Adrenal gland (tissue), 19 donors: ENCODE data around the gene PXMP2. TPM values are rescaled to one million over a fixed set of nuclear protein-coding genes. Genes with fewer than 3 reads are reported as not detected.

ENCODE experiments used
- DNase-seq, 7 donors: peaks; one replicate each; pipeline ENCODE4 v3.0.0-alpha.2; 2019 to 2020
- H3K27ac ChIP-seq, 5 donors: fragments of 200-600 bp; sonication (generic) in 4 of 5; 1 replicate in 3 of 5; 2 replicates in 2 of 5; pipeline versions ENCODE4 v1.5.1 to v1.8.0; 2016 to 2020; ENCODE audit warnings: mild to moderate bottlenecking in 1 of 5
- H3K27me3 ChIP-seq: fragments of 200-600 bp; 2 replicates; pipeline ENCODE4 v1.8.0; 2021
- H3K36me3 ChIP-seq, 2 donors: fragments of 200-600 bp; replicated peaks in 1 of 2; 1 replicate in 1 of 2; 2 replicates in 1 of 2; pipeline versions ENCODE4 v1.5.1 to v1.8.0; 2018 to 2022
- H3K4me1 ChIP-seq, 2 donors: fragments of 200-600 bp; replicated peaks in 1 of 2; 1 replicate in 1 of 2; 2 replicates in 1 of 2; pipeline versions ENCODE4 v1.5.1 to v1.8.0; 2018 to 2021
- H3K4me3 ChIP-seq, 4 donors: fragments of 200-600 bp; sonication (generic) in 3 of 4; one replicate each; pipeline ENCODE4 v1.5.1; 2016 to 2018
- H3K9me3 ChIP-seq, 3 donors: fragments of 200-600 bp; sonication (generic) in 1 of 3; replicated peaks in 1 of 3; 1 replicate in 2 of 3; 2 replicates in 1 of 3; pipeline versions ENCODE4 v1.5.1 to v1.8.0; 2016 to 2021
- CTCF ChIP-seq, 6 experiments: fragments of 450-650 bp in 4 of 6; fragments of 200-600 bp in 2 of 6; sonication (generic) in 1 of 6; IDR thresholded peaks; 1 replicate in 5 of 6; 2 replicates in 1 of 6; pipeline versions ENCODE4 v1.5.1 to v1.8.0; 2016 to 2021; ENCODE audit warnings: antibody characterized with exemption in 6 of 6, mild to moderate bottlenecking in 2 of 6, moderate library complexity in 1 of 6
- POLR2A ChIP-seq, 2 donors: fragments of 450-650 bp; IDR thresholded peaks; one replicate each; pipeline ENCODE4 v1.6.1; 2017; ENCODE audit warnings: antibody characterized with exemption in 2 of 2, mild to moderate bottlenecking in 2 of 2, moderate library complexity in 1 of 2
- WGBS, 4 donors: extraction: QIAGEN DNeasy Blood & Tissue Kit in 2 of 4; methylation state at CpG; one replicate each; pipeline versions ENCODE4 v1.1.5 to v1.1.7; 2013 to 2017; 5-methylcytosine and 5-hydroxymethylcytosine counted together
- intact Hi-C, 2 donors: fragments of 100-400 bp; cut with DNase I; formaldehyde crosslinking; loops; one replicate each; pipeline versions ENCODE4 v1.14.1 to v1.15.0; 2022 to 2023
- long read RNA-seq, 10 donors: library from polyadenylated mRNA in 3 of 10; unstranded in 2 of 10; stranded (forward) in 1 of 10; transcript quantifications; one replicate each; pipeline ENCODE4 v2.0.0 and lab custom pipeline, GENCODE V29; 2021 to 2026
- polyA plus RNA-seq, 3 donors: library from polyadenylated mRNA; stranded (reverse); fragments of 200-250 nt in 2 of 3; fragments of 350-450 nt in 1 of 3; fragmentation: Illumina TruSeq in 1 of 3; extraction: RNeasy Lipid Tissue Mini Kit (QIAGEN cat#74804) in 1 of 3; gene quantifications; one replicate each; pipeline ENCODE4 v1.2.3, GENCODE V29; 2013 to 2014
- total RNA-seq, 9 donors: library from RNA; depleted of rRNA in 4 of 9; stranded (reverse); fragments of >200 nt in 4 of 9; fragments of 120-200 nt in 1 of 9; fragmentation: NEBNext Ultra II Directional in 1 of 9; extraction: Animal tissue kit (Norgen Biotek cat#: 25700) in 1 of 9; gene quantifications; one replicate each; pipeline versions ENCODE4 v1.1.0 to v1.2.4, GENCODE V29; 2013 to 2023
- donor health status: healthy with polysubstance abuse.
- donor health status: Bipolar disorder and iron deficiency.
- donor health status: DM: yes; HTN: yes; CAD: no.
- donor health status: DM: no; HTN: no; CAD: no.
- donor health status: DM: no; HTN: no; CAD: no.
- donor health status: DM: yes; HTN: yes; CAD: no.

Gene PXMP2
- total RNA-seq: 10 to 100 TPM; 12.6 to 51.7 (median 23.5) TPM
- polyA plus RNA-seq: 1 to 10 TPM; 8.2 to 9.0 (median 8.6) TPM
- long read RNA-seq, donor 1, partial matches to known transcripts: 0 of 4 reads
- long read RNA-seq, donor 1, other reads (novel, unspliced or antisense): 0 of 4 reads
- long read RNA-seq, donor 2, partial matches to known transcripts: 5 of 6 reads
- long read RNA-seq, donor 2, other reads (novel, unspliced or antisense): 0 of 6 reads
- long read RNA-seq, donor 3, transcript PXMP2-201 (5 exons, 957 nt): major isoform, 5 of 5 reads
- long read RNA-seq, donor 3, partial matches to known transcripts: 0 of 5 reads
- long read RNA-seq, donor 3, other reads (novel, unspliced or antisense): 0 of 5 reads
- long read RNA-seq, donor 4, transcript PXMP2-201 (5 exons, 957 nt): major isoform, 8 of 9 reads
- long read RNA-seq, donor 4, partial matches to known transcripts: 0 of 9 reads
- long read RNA-seq, donor 4, other reads (novel, unspliced or antisense): 1 of 9 reads
- long read RNA-seq, donor 5, transcript PXMP2-201 (5 exons, 957 nt): major isoform, 34 of 35 reads
- long read RNA-seq, donor 5, partial matches to known transcripts: 0 of 35 reads
- long read RNA-seq, donor 5, other reads (novel, unspliced or antisense): 1 of 35 reads
- long read RNA-seq, donor 6, transcript PXMP2-201 (5 exons, 957 nt): major isoform, 5 of 5 reads
- long read RNA-seq, donor 6, partial matches to known transcripts: 0 of 5 reads
- long read RNA-seq, donor 6, other reads (novel, unspliced or antisense): 0 of 5 reads
- long read RNA-seq, donor 7, partial matches to known transcripts: 0 of 1 reads
- long read RNA-seq, donor 7, other reads (novel, unspliced or antisense): 0 of 1 reads
- long read RNA-seq, donor 8, transcript PXMP2-201 (5 exons, 957 nt): major isoform, 10 of 15 reads
- long read RNA-seq, donor 8, partial matches to known transcripts: 5 of 15 reads
- long read RNA-seq, donor 8, other reads (novel, unspliced or antisense): 0 of 15 reads
- long read RNA-seq, donor 9, partial matches to known transcripts: 0 of 4 reads
- long read RNA-seq, donor 9, other reads (novel, unspliced or antisense): 0 of 4 reads
- long read RNA-seq, donor 10, transcript PXMP2-201 (5 exons, 957 nt): major isoform, 10 of 10 reads
- long read RNA-seq, donor 10, partial matches to known transcripts: 0 of 10 reads
- long read RNA-seq, donor 10, other reads (novel, unspliced or antisense): 0 of 10 reads

- Histone ChIP-seq H3K27ac (peak within 1 kb of the TSS in 4 of 5 donors; percentile 17 to 78 (median 38)), H3K27me3 (no peaks in the 10 kb centered on the region), H3K4me1 (peaks cover 6 to 7% of the 10 kb centered on the region in 2 donors), H3K9me3 (no peaks in the 10 kb centered on the region), H3K4me3 (peak within 1 kb of the TSS; percentile 51 to 98 (median 66)), H3K36me3 (no peaks in the 10 kb centered on the region)
- intact Hi-C loops: no loop called here
- 1% methylated on average over 120 to 134 of the region's 134 CpGs; no CpG with 5 or more reads in 2 of the 4 donors for WGBS, 4 donors
- TF ChIP-seq POLR2A (IDR thresholded peaks at IDR 0.05) (peak in 1 of 2 donors; percentile 59), CTCF (IDR thresholded peaks at IDR 0.05) (peak in 2 of 6 experiments; percentile 11 to 24)
- DNase-seq: peak; percentile 95 to 98 (median 97)
Observed at GRCh38 chr12:132687211-132688164, at the start of gene PXMP2, which contains the start of gene POLE. PXMP2 (plus strand) TSS chr12:132687587; CDS start chr12:132687671, 84 bp downstream. POLE (minus strand) TSS chr12:132687342; CDS start chr12:132687315, 27 bp downstream.

GRCh38 chr12:132637811-132638210 lies 49.6 kb upstream of the PXMP2 start:
- H3K4me1 ChIP-seq: no peaks in the 10 kb centered on the region
- intact Hi-C loops: no loop called here
- H3K27ac ChIP-seq: no peak overlapping the region
- TF ChIP-seq CTCF (IDR thresholded peaks at IDR 0.05) (no peak), POLR2A (IDR thresholded peaks at IDR 0.05) (no peak)
- no peaks in the 10 kb centered on the region for H3K9me3 ChIP-seq
- peaks cover 0 to 38% of the 10 kb centered on the region in 2 donors for H3K36me3 ChIP-seq
- no peak overlapping the region for H3K4me3 ChIP-seq
- no peaks in the 10 kb centered on the region for H3K27me3 ChIP-seq
- DNase-seq: no peak
- 88 to 95% (median 92%) methylated on average over 17 to 18 of the region's 18 CpGs for WGBS, 4 donors

- H3K36me3 ChIP-seq: peaks cover 0 to 45% of the 10 kb centered on the region in 2 donors
Observed at GRCh38 chr12:132638541-132639408, 48.6 kb upstream of the PXMP2 start.

More at GRCh38 chr12:132638541-132639408, 48.6 kb upstream of the PXMP2 start:
- no peak overlapping the region for H3K4me3 ChIP-seq
- TF ChIP-seq CTCF (IDR thresholded peaks at IDR 0.05) (peak; percentile 41 to 70 (median 55)), POLR2A (IDR thresholded peaks at IDR 0.05) (no peak)
- intact Hi-C loops: no loop called here
- no peaks in the 10 kb centered on the region for H3K9me3 ChIP-seq
- 80 to 86% (median 83%) methylated on average over 24 to 25 of the region's 25 CpGs for WGBS, 4 donors
- H3K27ac ChIP-seq: no peak overlapping the region
- peak in 1 of 7 donors; percentile 32 for DNase-seq
- no peaks in the 10 kb centered on the region for H3K4me1 ChIP-seq
- H3K27me3 ChIP-seq: no peaks in the 10 kb centered on the region
